H1 (cell line): ENCODE results near the gene AP3B2. TPM values are rescaled to one million over a fixed set of nuclear protein-coding genes. Genes with fewer than 3 reads are reported as not detected.
"Not testable (repeated sequence)": the region's sequence is repeated elsewhere in the genome, so short reads cannot be mapped to it uniquely, and the experiment has no call there.

ENCODE experiments used
- CTCF ChIA-PET: fragments of 300-600 bp; sonication (Branson Sonifier 250); formaldehyde crosslinking; loops from one replicate; lab custom pipeline; 2021; ENCODE audit not compliant: partially characterized antibody; lab: Charles Lee
- POLR2A ChIA-PET: fragments of 300-600 bp; sonication (Branson Sonifier 250); formaldehyde crosslinking; loops from one replicate; lab custom pipeline; 2021; ENCODE audit warnings: inconsistent platforms; ENCODE audit not compliant: partially characterized antibody; lab: Charles Lee
- DNase-seq, 2 experiments: peaks; one replicate each; pipeline versions ENCODE4 v3.0.0 to v3.0.0-alpha.2; 2010 to 2022; ENCODE audit warnings: low spot score in 2 of 2, low read depth in 1 of 2, mixed read lengths in 1 of 2
- FAIRE-seq: peaks from 2 replicates; lab custom pipeline; 2011; peaks lifted over from hg19 to GRCh38; lab: Jason Lieb, UNC
- H2AFZ ChIP-seq: 2 replicates; pipeline ENCODE4 v1.8.1; 2012; ENCODE audit warnings: low read length, inconsistent platforms
- H2AK5ac ChIP-seq: 2 replicates; pipeline ENCODE4 v1.6.1; 2013; ENCODE audit warnings: low read depth, low read length
- H2BK120ac ChIP-seq: replicated peaks from 2 replicates; pipeline ENCODE3; 2013; ENCODE audit warnings: low read depth, low read length, inconsistent platforms
- H2BK12ac ChIP-seq: 2 replicates; pipeline ENCODE4 v1.6.1; 2013; ENCODE audit warnings: low read depth, low read length
- H2BK15ac ChIP-seq: 2 replicates; pipeline ENCODE4 v1.6.1; 2013; ENCODE audit warnings: low read length
- H2BK20ac ChIP-seq: 2 replicates; pipeline ENCODE4 v1.6.1; 2013; ENCODE audit warnings: low read length
- H2BK5ac ChIP-seq: 2 replicates; pipeline ENCODE4 v1.6.1; 2013; ENCODE audit warnings: low read depth, low read length
- H3K14ac ChIP-seq: 2 replicates; pipeline ENCODE4 v1.6.1; 2013; ENCODE audit warnings: inconsistent platforms; ENCODE audit not compliant: insufficient read length
- H3K18ac ChIP-seq: 2 replicates; pipeline ENCODE4 v1.6.1; 2013; ENCODE audit warnings: low read length; ENCODE audit errors: extremely low read depth
- H3K23ac ChIP-seq: 2 replicates; pipeline ENCODE4 v1.6.1; 2013; ENCODE audit warnings: inconsistent platforms; ENCODE audit not compliant: insufficient read length
- H3K23me2 ChIP-seq: 2 replicates; pipeline ENCODE4 v1.6.1; 2013; ENCODE audit warnings: low read depth, low read length
- H3K27ac ChIP-seq: 2 replicates; pipeline ENCODE4 v1.6.1; 2011; ENCODE audit warnings: low read depth, low read length, inconsistent platforms
- H3K27me3 ChIP-seq, 4 experiments: replicated peaks in 1 of 4; 1 replicate in 1 of 4; 2 replicates in 3 of 4; pipeline versions ENCODE4 v1.6.1 to v1.8.1; 2011 to 2013; ENCODE audit warnings: low read length in 3 of 4, mild to moderate bottlenecking in 3 of 4, inconsistent platforms in 2 of 4, mixed read lengths in 2 of 4, moderate library complexity in 1 of 4; ENCODE audit not compliant: control insufficient read depth in 3 of 4, insufficient read depth in 3 of 4; ENCODE audit errors: extremely low read depth in 1 of 4
- H3K36me3 ChIP-seq, 4 experiments: 2 replicates each; pipeline versions ENCODE4 v1.6.1 to v1.8.1; 2011 to 2013; ENCODE audit warnings: mild to moderate bottlenecking in 4 of 4, low read length in 3 of 4, moderate library complexity in 2 of 4, control low read depth in 1 of 4, inconsistent platforms in 1 of 4; ENCODE audit not compliant: insufficient read depth in 4 of 4, control insufficient read depth in 2 of 4
- H3K4ac ChIP-seq: replicated peaks from 2 replicates; pipeline ENCODE3; 2013; ENCODE audit warnings: low read length, low read depth, mixed read lengths, inconsistent platforms; ENCODE audit not compliant: insufficient read length
- H3K4me1 ChIP-seq, 4 experiments: replicated peaks in 1 of 4; 1 replicate in 1 of 4; 2 replicates in 3 of 4; pipeline versions ENCODE4 v1.6.1 to v1.8.1; 2011 to 2013; ENCODE audit warnings: low read length in 3 of 4, inconsistent platforms in 2 of 4, mixed read lengths in 1 of 4; ENCODE audit not compliant: insufficient read depth in 4 of 4, control insufficient read depth in 3 of 4
- H3K4me2 ChIP-seq, 2 experiments: 2 replicates each; pipeline versions ENCODE4 v1.6.1 to v1.8.1; 2011 to 2013; ENCODE audit warnings: low read depth in 2 of 2, low read length in 2 of 2, control low read depth in 1 of 2, inconsistent platforms in 1 of 2, mild to moderate bottlenecking in 1 of 2; ENCODE audit not compliant: insufficient read depth in 1 of 2
- H3K4me3 ChIP-seq, 4 experiments: fragments of 200-600, 300-600 bp in 1 of 4; sonication (generic), shearing (Covaris generic), sonication (Bioruptor Twin) in 1 of 4; 2 replicates each; pipeline versions ENCODE4 v1.5.1 to v1.8.1; 2011 to 2016; ENCODE audit warnings: low read length in 4 of 4, low read depth in 3 of 4, control low read depth in 2 of 4, inconsistent platforms in 2 of 4, mild to moderate bottlenecking in 2 of 4, mixed read lengths in 1 of 4, moderate library complexity in 1 of 4; ENCODE audit not compliant: insufficient read depth in 2 of 4; ENCODE audit errors: extremely low read depth in 1 of 4
- H3K56ac ChIP-seq: replicated peaks from 2 replicates; pipeline ENCODE3; 2013; ENCODE audit warnings: low read depth, mild to moderate bottlenecking, mixed read lengths, low read length, inconsistent platforms; ENCODE audit not compliant: insufficient read length
- H3K79me1 ChIP-seq: 2 replicates; pipeline ENCODE4 v1.6.1; 2013; ENCODE audit warnings: low read depth, low read length, control low read depth
- H3K79me2 ChIP-seq, 2 experiments: 2 replicates each; pipeline versions ENCODE4 v1.6.1 to v1.8.1; 2012 to 2013; ENCODE audit warnings: low read length in 2 of 2, mild to moderate bottlenecking in 2 of 2, inconsistent platforms in 1 of 2; ENCODE audit not compliant: insufficient read depth in 2 of 2, control insufficient read depth in 1 of 2
- H3K9ac ChIP-seq, 4 experiments: replicated peaks in 1 of 4; 1 replicate in 1 of 4; 2 replicates in 3 of 4; pipeline versions ENCODE4 v1.6.1 to v1.8.1; 2011 to 2013; ENCODE audit warnings: low read depth in 3 of 4, low read length in 3 of 4, control low read depth in 2 of 4, mild to moderate bottlenecking in 2 of 4, moderate library complexity in 2 of 4, inconsistent platforms in 1 of 4; ENCODE audit errors: extremely low read depth in 1 of 4
- H3K9me3 ChIP-seq, 2 experiments: 2 replicates each; pipeline versions ENCODE4 v1.6.1 to v1.8.1; 2012 to 2013; ENCODE audit warnings: mild to moderate bottlenecking in 2 of 2, moderate library complexity in 2 of 2, control low read depth in 1 of 2, inconsistent platforms in 1 of 2, low read depth in 1 of 2, low read length in 1 of 2, mixed read lengths in 1 of 2; ENCODE audit not compliant: insufficient read depth in 2 of 2
- H4K20me1 ChIP-seq, 2 experiments: replicated peaks in 1 of 2; 2 replicates each; pipeline versions ENCODE3 to v1.8.1; 2011 to 2013; ENCODE audit warnings: inconsistent platforms in 2 of 2, low read length in 2 of 2, mild to moderate bottlenecking in 1 of 2; ENCODE audit not compliant: insufficient read depth in 2 of 2, control insufficient read depth in 1 of 2
- H4K5ac ChIP-seq: 2 replicates; pipeline ENCODE4 v1.6.1; 2013; ENCODE audit warnings: low read length, low read depth, mixed read lengths, inconsistent platforms; ENCODE audit not compliant: insufficient read length
- H4K8ac ChIP-seq: 2 replicates; pipeline ENCODE4 v1.8.0; 2013; ENCODE audit warnings: mild to moderate bottlenecking, moderate library complexity, low read length, inconsistent platforms; ENCODE audit not compliant: insufficient read depth; ENCODE audit errors: extremely low read depth
- H4K91ac ChIP-seq: replicated peaks from 2 replicates; pipeline ENCODE3; 2013; ENCODE audit warnings: low read length, mixed read lengths, inconsistent platforms; ENCODE audit not compliant: insufficient read length
- WGBS, 2 experiments: shearing (Covaris generic) in 1 of 2; methylation state at CpG; one replicate each; pipeline versions ENCODE4 v1.1.6 to v1.1.7; 2013 to 2015; ENCODE audit warnings: low lambda C conversion rate in 2 of 2, mixed read lengths in 2 of 2, inconsistent platforms in 1 of 2, low coverage in 1 of 2, missing lambda C conversion rate in 1 of 2; ENCODE audit not compliant: insufficient replicate concordance in 2 of 2, insufficient coverage in 1 of 2, insufficient read length in 1 of 2; ENCODE audit errors: extremely low coverage in 1 of 2, missing lambda C conversion rate in 1 of 2; 5-methylcytosine and 5-hydroxymethylcytosine counted together
- polyA plus RNA-seq, 7 experiments: library from polyadenylated mRNA; depleted of rRNA in 3 of 7; stranded (reverse) in 5 of 7; unstranded in 2 of 7; fragments of >200 nt in 5 of 7; fragments of 200-250 nt in 2 of 7; gene quantifications; 1 replicate in 5 of 7; 2 replicates in 1 of 7; 4 replicates in 1 of 7; pipeline versions ENCODE4 v1.2.1 to v1.2.3, GENCODE V29; 2011 to 2013; ENCODE audit warnings: missing spikeins in 2 of 7, mixed read lengths in 2 of 7
- total RNA-seq: library from RNA; stranded (reverse); fragmentation: NEBNext Ultra II Directional; extraction: Animal tissue kit (Norgen Biotek cat#: 25700); gene quantifications from 2 replicates; pipeline ENCODE4 v1.2.1, GENCODE V29; 2021

Gene AP3B2
- total and polyA plus RNA-seq, 2 of the 8 experiments (the other 6 are each of a cell fraction or from before 2014, with no cell fraction given), result 21.8 to 25.7 TPM

DNA sequence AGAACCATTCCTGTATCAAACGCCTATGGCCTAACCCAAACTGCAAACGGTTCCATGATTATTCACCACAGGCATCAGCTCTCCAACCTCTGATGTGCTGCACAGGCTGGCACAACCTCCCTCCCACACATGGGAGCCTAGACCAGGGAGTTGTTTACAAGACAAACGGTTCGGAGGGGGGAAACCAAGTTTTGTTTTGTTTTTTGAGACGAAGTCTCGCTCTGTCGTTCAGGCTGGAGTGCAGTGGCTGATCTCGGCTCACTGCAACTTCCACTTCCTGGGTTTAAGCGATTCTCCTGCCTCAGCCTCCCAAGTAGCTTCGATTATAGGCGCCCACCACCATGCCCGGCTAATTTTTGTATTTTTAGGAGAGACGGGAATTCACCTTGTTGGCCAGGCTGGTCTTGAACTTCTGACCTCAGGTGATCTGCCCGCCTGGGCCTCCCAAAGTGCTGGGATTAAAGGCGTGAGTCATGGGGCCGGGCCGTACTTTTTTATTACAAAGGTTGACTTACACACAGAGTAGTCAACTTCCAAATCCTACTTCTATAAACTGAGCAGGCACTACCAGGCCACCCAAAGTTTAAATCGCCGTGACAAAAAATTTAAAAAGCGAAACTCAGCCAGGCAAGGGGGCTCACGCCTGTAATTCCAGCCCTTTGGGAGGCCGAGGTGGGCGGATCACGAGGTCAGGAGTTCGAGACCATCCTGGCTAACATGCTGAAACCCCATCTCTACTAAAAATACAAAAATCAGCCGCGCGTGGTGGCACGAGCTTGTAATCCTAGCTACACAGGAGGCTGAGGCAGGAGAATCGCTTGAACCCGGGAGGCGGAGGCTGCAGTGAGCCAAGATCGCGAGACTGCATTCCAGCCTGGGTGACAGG is 64.5 kb downstream of the AP3B2 start:
- not testable (repeated sequence) for H2BK120ac ChIP-seq, FAIRE-seq, H3K36me3 ChIP-seq, H3K4ac ChIP-seq, H3K79me2 ChIP-seq, H4K91ac ChIP-seq, H3K9me3 ChIP-seq, H3K79me1 ChIP-seq, H3K9ac ChIP-seq, DNase-seq, H3K4me3 ChIP-seq, H2BK5ac ChIP-seq, H2AK5ac ChIP-seq, H4K5ac ChIP-seq, H3K23ac ChIP-seq, H3K18ac ChIP-seq, H4K20me1 ChIP-seq, H2BK15ac ChIP-seq, H3K23me2 ChIP-seq, H4K8ac ChIP-seq, H3K56ac ChIP-seq, H3K27ac ChIP-seq, H3K14ac ChIP-seq, H3K4me1 ChIP-seq, H2AFZ ChIP-seq, H2BK20ac ChIP-seq, H2BK12ac ChIP-seq
- CTCF ChIA-PET, result interaction anchor here (0.9 to 1.0 kb wide), 2 partner anchors 23 to 355 kb away, joined by 3 to 4 read pairs; no protein-coding TSS in a partner anchor
- 84% methylated on average over 34 of the region's 34 CpGs; no CpG with 5 or more reads in 1 of the 2 experiments for WGBS, 2 experiments
- Histone ChIP-seq H3K4me2 (peak overlapping the region in 1 of 2 experiments; percentile 64; a peak in 1 of 4 replicates), H3K27me3 (peaks cover 27 to 52% (median 48%) of the 10 kb centered on the region in 4 experiments)
- POLR2A ChIA-PET, result interaction anchor here (0.9 kb wide), 1 partner anchor 105 kb away, joined by 4 read pairs; the partner anchor contains the start of gene RPS17
